HG02970 (cell line): ENCODE measurements around the gene F13A1.
"Not testable (repeated sequence)": the region's sequence is repeated elsewhere in the genome, so short reads cannot be mapped to it uniquely, and the experiment has no call there.

Experiments
- ATAC-seq: cut with Tn5 transposase; IDR thresholded peaks from one replicate; pipeline ENCODE4 v1.9.1; 2021; ENCODE audit warnings: mild to moderate bottlenecking, moderate library complexity, moderate number of reproducible peaks; ENCODE audit not compliant: unreplicated experiment, low FRiP score

The F13A1 gene

GRCh38 chr6:6320901-6321300 is 439 bp upstream of the F13A1 start:
- no peak for ATAC-seq

- no peak for ATAC-seq
These were observed 2.4 kb downstream of the F13A1 start for GRCh38 chr6:6317825-6318733.

- no peak for ATAC-seq
These were observed 3.1 kb downstream of the F13A1 start for GRCh38 chr6:6317386-6317785.

GRCh38 chr6:6315660-6316059 is 4.8 kb downstream of the F13A1 start:
- no peak for ATAC-seq

GRCh38 chr6:6314596-6314995 is 5.9 kb downstream of the F13A1 start:
- ATAC-seq = no peak

GRCh38 chr6:6312901-6313441 is 7.5 kb downstream of the F13A1 start:
- no peak for ATAC-seq

- ATAC-seq = no peak
These were observed 14.9 kb downstream of the F13A1 start for GRCh38 chr6:6305575-6305974.

GRCh38 chr6:6300383-6300782 is 20.1 kb downstream of the F13A1 start:
- ATAC-seq = not testable (repeated sequence)

GRCh38 chr6:6293317-6293716 is 27.1 kb downstream of the F13A1 start:
- no peak for ATAC-seq

GRCh38 chr6:6287415-6287814 is 33.0 kb downstream of the F13A1 start:
- ATAC-seq = no peak

- ATAC-seq = no peak
These were observed 34.8 kb downstream of the F13A1 start for GRCh38 chr6:6285679-6286078.

GRCh38 chr6:6284221-6284966 is 36.1 kb downstream of the F13A1 start:
- no peak for ATAC-seq

- no peak for ATAC-seq
These were observed 36.7 kb downstream of the F13A1 start for GRCh38 chr6:6283746-6284145.

GRCh38 chr6:6282716-6283115 is 37.7 kb downstream of the F13A1 start:
- ATAC-seq = no peak

- no peak for ATAC-seq
These were observed 43.0 kb downstream of the F13A1 start for GRCh38 chr6:6277413-6277812.

- ATAC-seq = no peak
These were observed 49.4 kb downstream of the F13A1 start for GRCh38 chr6:6270948-6271535.

- ATAC-seq = no peak
These were observed 60.2 kb downstream of the F13A1 start for GRCh38 chr6:6260196-6260722.

GRCh38 chr6:6256886-6257285 is 63.6 kb downstream of the F13A1 start:
- no peak for ATAC-seq

- ATAC-seq = no peak
These were observed 64.2 kb downstream of the F13A1 start for GRCh38 chr6:6256259-6256658.

- no peak for ATAC-seq
These were observed 68.7 kb downstream of the F13A1 start for GRCh38 chr6:6251555-6252280.
